IPS-20b (cell line): Measurements from ENCODE around the gene LRRN2.
"Not testable (repeated sequence)": the region's sequence is repeated elsewhere in the genome, so short reads cannot be mapped to it uniquely, and the experiment has no call there.

ENCODE experiments used
- H3K27ac ChIP-seq: one replicate; pipeline ENCODE4 v1.5.1; 2013; ENCODE audit warnings: low read length
- H3K27me3 ChIP-seq: 2 replicates; pipeline ENCODE4 v1.6.1; 2013; ENCODE audit warnings: mild to moderate bottlenecking, low read length, inconsistent platforms; ENCODE audit not compliant: insufficient read depth
- H3K36me3 ChIP-seq: 2 replicates; pipeline ENCODE4 v1.6.1; 2013; ENCODE audit warnings: low read depth, mild to moderate bottlenecking, inconsistent platforms, low read length, moderate library complexity; ENCODE audit not compliant: insufficient read depth
- H3K4me1 ChIP-seq: 2 replicates; pipeline ENCODE4 v1.6.1; 2013; ENCODE audit warnings: mild to moderate bottlenecking, control low read depth, inconsistent platforms, low read length, moderate library complexity; ENCODE audit not compliant: insufficient read depth
- H3K4me3 ChIP-seq: 2 replicates; pipeline ENCODE4 v1.5.1; 2013; ENCODE audit warnings: mild to moderate bottlenecking, low read length, inconsistent platforms
- H3K9ac ChIP-seq: 2 replicates; pipeline ENCODE4 v1.6.1; 2013; ENCODE audit warnings: low read depth, mild to moderate bottlenecking, inconsistent platforms, low read length, moderate library complexity
- H3K9me3 ChIP-seq: 2 replicates; pipeline ENCODE4 v1.6.1; 2013; ENCODE audit warnings: mild to moderate bottlenecking, low read depth, low read length, inconsistent platforms; ENCODE audit not compliant: insufficient read depth

Gene LRRN2

DNA sequence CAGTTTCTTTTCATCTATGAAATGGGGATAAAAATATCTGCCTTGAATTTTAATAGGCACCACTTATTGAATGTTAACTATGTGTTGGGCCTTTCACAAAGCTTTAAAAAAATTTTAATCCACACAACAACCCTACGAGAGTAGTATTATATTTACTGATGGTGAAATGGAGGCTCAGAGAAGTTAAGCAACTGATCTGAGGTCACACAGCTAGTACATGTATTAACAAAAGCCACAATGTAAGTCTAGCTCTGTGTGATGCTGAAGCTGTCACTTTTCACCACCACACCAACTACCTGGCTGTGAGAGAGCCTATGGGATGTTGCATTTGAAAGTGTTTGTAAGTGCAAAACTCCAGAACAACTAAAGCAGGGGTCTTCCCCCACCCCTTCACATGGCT lies 44.1 kb downstream of the LRRN2 start:
- Histone ChIP-seq H3K9ac (no peak overlapping the region), H3K9me3 (no peaks in the 10 kb centered on the region), H3K36me3 (no peaks in the 10 kb centered on the region), H3K27ac (no peak overlapping the region), H3K4me3 (no peak overlapping the region), H3K27me3 (no peaks in the 10 kb centered on the region), H3K4me1 (no peaks in the 10 kb centered on the region; the same call in 1 of the 2 replicates)

DNA sequence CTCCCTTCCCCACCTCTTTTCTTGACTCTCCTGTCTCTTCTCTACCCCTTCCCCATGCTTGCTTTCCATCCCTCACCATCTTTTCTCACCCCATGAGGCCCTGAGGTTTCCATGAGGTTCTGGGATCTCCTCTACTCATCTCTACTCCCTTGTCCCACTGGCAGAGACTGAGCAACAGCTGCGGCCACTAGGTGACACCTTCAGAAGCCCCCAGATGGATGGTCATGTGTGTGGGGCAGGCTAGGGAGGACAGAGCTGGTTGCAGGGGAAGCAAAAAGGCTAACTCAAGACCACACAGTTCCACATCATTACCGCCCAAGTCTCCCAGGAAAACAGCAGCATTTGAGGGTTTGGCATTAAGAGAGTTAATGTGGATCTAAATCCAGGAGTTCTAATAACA lies 45.0 kb downstream of the LRRN2 start:
- H3K4me3 ChIP-seq: no peak overlapping the region
- H3K27me3 ChIP-seq: no peaks in the 10 kb centered on the region
- no peak overlapping the region for H3K9ac ChIP-seq
- H3K4me1 ChIP-seq: no peaks in the 10 kb centered on the region; the same call in 1 of the 2 replicates
- no peaks in the 10 kb centered on the region for H3K36me3 ChIP-seq
- no peak overlapping the region for H3K27ac ChIP-seq
- H3K9me3 ChIP-seq: no peaks in the 10 kb centered on the region

DNA sequence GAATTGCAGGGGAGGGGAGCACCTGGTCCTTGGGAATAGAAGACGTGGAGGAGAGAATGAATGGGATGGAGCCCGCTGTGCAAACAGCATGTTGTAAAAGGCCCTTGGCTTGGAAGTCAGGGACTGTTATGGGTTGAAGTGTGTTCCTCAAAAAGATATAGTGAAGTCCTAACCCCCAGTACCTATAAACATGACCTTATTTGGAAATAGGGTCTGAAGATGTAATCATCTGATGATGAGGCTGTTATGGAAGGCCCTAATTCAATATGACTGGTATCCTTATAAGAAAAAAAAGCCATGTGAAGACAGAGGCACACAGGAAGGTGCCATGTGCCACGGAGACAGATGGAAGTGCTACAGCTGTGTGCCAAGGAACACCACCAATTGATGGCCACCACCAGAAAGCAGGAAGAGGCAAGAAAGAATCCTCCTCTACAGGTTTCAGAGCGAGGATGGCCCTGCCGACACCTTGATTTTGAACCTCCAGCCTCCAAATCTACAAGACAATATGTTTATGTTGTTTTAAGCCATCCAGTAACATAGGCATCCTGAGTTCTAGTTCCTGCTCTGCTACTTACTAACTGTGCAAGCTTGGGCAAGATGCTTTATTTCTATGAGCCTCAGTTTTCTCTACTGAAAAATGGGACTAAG lies 51.2 kb downstream of the LRRN2 start:
- H3K9me3 ChIP-seq: no peaks in the 10 kb centered on the region
- H3K27ac ChIP-seq: no peak overlapping the region
- no peaks in the 10 kb centered on the region for H3K27me3 ChIP-seq
- no peaks in the 10 kb centered on the region; the same call in 1 of the 2 replicates for H3K4me1 ChIP-seq
- no peak overlapping the region for H3K4me3 ChIP-seq
- H3K9ac ChIP-seq: no peak overlapping the region
- H3K36me3 ChIP-seq: no peaks in the 10 kb centered on the region

DNA sequence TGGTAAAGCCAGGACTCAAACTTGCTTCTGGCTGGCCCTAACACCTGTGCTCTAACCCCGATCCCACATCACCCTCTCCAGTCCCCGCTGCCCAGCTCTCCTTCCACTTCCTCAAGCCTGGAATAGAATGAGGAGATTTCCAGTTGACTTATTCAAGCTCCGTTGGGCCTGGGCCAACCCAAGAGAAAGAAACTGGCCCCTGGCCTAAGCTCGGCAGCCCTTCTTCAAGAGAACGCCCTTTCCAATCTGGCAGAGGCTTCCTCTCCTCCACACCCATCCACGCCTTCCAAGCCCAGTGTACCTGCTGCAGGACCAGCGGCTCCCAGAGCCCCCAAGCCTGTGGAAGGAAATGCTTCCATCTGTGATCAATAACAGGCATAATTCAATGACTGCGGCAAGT lies 51.9 kb downstream of the LRRN2 start:
- Histone ChIP-seq H3K4me3 (no peak overlapping the region), H3K27me3 (no peaks in the 10 kb centered on the region), H3K9me3 (no peaks in the 10 kb centered on the region), H3K4me1 (no peaks in the 10 kb centered on the region; the same call in 1 of the 2 replicates), H3K36me3 (no peaks in the 10 kb centered on the region), H3K27ac (no peak overlapping the region), H3K9ac (no peak overlapping the region)

DNA sequence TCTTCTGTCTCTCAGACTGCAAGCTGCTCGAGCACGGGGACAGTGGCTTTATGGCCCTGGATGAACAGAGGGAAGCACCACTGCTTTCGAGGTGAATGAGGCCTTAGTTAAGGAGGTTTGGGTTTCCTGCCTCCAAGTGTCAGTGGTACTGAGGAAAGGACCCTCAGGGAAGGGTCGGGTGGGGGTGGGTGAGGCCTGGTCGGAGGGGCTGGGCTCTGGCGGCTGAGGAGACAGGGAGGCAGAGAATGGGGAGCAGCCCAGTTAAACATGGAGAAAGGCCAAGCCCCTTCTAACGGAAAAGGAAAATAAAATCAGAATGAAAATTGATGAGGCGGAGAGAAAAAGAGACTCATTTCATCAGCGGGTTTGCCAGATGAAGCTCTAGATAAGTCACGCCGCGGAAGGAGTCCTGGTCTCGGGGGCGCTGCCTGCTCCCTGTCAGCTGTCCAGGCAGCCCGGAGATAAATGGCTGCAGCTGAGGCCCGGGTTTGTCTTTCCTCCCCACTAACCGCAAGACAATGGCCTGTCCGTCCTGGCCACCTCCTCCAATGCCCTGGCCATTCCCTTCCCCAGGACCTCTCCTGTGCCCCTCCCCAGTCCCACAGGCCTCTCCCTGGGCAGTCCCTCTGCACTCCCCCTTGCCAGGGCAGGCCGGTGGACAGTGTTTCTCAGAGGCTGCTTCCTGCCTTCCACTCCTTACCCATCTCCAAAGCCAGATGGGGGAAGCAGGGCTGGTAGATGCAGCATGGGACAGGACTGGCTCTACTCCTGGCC lies 55.2 kb downstream of the LRRN2 start:
- H3K36me3 ChIP-seq: no peaks in the 10 kb centered on the region
- no peaks in the 10 kb centered on the region for H3K9me3 ChIP-seq
- H3K27me3 ChIP-seq: no peaks in the 10 kb centered on the region
- no peak overlapping the region for H3K4me3 ChIP-seq
- H3K27ac ChIP-seq: no peak overlapping the region
- H3K9ac ChIP-seq: no peak overlapping the region
- no peaks in the 10 kb centered on the region for H3K4me1 ChIP-seq

DNA sequence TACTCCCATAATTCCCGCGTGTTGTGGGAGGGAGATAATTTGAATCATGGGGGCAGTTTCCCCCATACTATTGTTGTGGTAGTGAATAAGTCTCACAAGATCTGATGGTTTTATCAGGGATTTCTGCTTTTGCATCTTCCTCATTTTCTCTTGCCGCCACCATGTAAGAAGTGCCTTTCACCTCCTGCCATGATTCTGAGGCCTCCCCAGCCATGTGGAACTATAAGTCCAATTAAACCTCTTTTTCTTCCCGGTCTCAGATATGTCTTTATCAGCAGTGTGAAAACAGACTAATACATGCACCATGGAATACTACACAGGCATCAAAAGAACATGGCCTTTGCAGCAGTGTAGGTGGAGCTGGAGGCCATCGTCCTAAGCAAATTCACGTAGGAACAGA lies 56.1 kb downstream of the LRRN2 start:
- H3K36me3 ChIP-seq, H3K4me1 ChIP-seq, H3K27me3 ChIP-seq, H3K9ac ChIP-seq, H3K9me3 ChIP-seq, H3K27ac ChIP-seq, H3K4me3 ChIP-seq: not testable (repeated sequence)

DNA sequence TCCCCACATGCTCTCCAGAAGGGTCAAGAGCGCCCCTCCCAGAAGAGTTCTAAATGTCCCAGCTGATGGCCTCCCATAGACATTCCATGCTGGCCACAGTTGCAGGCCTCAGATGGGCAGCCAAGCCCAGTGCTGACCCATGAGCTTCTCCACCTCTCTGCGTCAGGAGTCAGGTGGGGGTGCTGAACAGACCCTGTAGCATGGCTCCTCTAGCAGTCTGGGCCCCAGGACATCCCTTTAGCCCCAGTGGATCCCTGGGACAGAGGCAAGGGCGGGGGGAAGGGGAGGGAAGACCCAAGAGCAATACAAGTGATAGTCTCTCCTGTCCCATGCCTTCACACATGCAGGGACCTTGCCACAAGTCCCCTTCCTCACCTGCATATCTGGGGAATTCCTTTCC lies 56.7 kb downstream of the LRRN2 start:
- H3K27me3 ChIP-seq: no peaks in the 10 kb centered on the region
- no peak overlapping the region for H3K9ac ChIP-seq
- H3K4me3 ChIP-seq: no peak overlapping the region
- no peaks in the 10 kb centered on the region for H3K36me3 ChIP-seq
- H3K9me3 ChIP-seq: no peaks in the 10 kb centered on the region
- no peak overlapping the region for H3K27ac ChIP-seq
- H3K4me1 ChIP-seq: peaks cover 5% of the 10 kb centered on the region; the same call in 1 of the 2 replicates

DNA sequence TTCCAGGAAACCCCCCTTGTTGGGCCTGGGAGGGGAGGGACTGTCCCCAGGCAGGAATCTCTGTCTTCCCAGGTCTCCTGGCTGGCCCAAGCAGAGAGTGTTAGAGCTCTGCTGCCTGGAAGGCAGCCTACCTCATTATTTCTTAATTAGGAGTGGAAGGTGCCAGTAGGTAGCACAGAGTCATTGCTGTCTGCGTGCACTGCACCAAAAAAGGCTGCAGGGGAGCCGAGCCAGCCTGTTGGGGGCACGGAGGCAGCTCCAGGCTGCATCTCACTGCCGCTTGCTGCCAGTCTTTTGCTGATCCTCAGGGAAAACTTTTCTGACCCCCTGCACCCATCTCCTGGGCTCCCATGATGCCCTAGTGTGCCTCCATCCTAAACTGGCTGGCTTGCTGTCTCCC lies 58.1 kb downstream of the LRRN2 start:
- no peaks in the 10 kb centered on the region for H3K27me3 ChIP-seq
- H3K4me3 ChIP-seq: no peak overlapping the region
- no peak overlapping the region for H3K27ac ChIP-seq
- no peaks in the 10 kb centered on the region for H3K36me3 ChIP-seq
- no peak overlapping the region for H3K9ac ChIP-seq
- H3K4me1 ChIP-seq: peaks cover 8% of the 10 kb centered on the region; the same call in 1 of the 2 replicates
- no peaks in the 10 kb centered on the region for H3K9me3 ChIP-seq

DNA sequence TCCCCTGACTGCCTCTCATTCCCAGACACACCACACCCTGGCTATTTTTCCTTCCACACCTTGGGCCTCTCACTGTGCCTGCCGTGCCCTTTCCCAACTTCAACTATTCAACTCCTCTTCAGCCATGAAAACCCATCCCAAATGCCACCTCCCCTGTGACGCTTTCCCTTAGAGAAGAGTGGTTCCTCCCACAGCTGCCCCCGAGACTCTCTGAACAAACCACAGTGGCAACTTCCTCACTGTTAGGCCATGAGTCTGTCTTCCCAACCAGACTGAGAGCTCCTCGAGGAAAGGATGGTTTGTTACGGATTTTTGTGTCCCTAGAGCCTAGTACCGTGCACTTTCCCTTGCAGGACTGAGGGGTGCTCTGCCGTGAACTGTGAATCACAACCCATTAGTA lies 59.2 kb downstream of the LRRN2 start:
- Histone ChIP-seq H3K4me3 (no peak overlapping the region), H3K9ac (no peak overlapping the region), H3K9me3 (no peaks in the 10 kb centered on the region), H3K27ac (no peak overlapping the region), H3K4me1 (peaks cover 8% of the 10 kb centered on the region; the same call in 1 of the 2 replicates), H3K27me3 (no peaks in the 10 kb centered on the region), H3K36me3 (no peaks in the 10 kb centered on the region)

DNA sequence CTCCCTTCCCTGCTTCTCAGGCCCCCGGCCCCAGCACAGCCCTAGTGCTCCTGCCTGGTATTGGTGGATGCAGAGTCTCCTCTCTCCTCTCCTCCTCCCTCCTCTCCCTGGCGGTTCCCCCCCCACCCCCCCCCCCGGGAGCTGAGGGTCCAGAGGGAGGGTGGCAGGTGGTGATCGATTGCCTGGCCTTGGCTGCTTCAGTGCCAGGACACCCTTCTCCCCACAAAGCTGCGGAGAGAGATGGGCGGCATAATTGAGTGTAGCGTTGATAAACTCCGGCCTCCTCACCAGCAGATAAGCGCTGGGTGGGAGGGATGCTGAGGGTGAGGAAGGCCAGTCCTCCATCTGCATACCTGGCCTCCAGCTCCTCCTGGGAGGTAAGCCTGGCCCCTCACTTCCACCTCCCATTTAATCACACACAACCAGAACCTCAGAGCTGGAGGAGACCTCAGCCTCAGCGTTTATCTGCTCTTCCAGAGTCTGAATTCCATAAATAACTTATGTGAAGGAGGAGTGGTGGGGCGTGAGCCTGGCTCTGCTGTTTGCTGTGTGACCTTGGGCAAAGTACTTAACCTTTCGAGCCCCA lies 60.8 kb downstream of the LRRN2 start:
- no peak overlapping the region for H3K9ac ChIP-seq
- H3K36me3 ChIP-seq: no peaks in the 10 kb centered on the region
- H3K9me3 ChIP-seq: no peaks in the 10 kb centered on the region
- H3K27me3 ChIP-seq: no peaks in the 10 kb centered on the region
- peaks cover 8% of the 10 kb centered on the region; the same call in 1 of the 2 replicates for H3K4me1 ChIP-seq
- H3K4me3 ChIP-seq: no peak overlapping the region
- no peak overlapping the region for H3K27ac ChIP-seq

DNA sequence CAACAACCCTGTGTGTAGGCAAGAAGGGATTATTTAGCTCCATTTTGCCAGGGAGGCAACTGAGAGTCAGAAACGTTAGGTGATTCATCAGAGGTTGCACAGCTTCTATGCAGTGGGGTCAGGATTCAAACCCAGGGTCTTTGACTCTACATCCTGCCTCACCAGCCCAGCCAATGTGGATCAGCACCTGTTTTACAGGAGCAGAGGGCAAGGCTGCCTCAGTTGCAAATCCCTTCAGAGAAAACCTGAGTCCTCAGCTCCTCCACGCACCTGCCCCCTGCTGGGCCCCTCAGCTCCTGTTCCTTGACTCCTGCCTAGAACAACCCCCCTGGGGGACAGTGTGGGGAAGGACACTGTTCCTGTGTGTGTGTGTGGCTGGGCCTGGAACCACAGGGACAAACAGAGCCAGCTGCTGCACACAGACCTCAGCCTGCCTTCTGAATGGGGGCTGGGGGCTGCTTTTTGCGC lies 61.6 kb downstream of the LRRN2 start:
- Histone ChIP-seq H3K36me3 (no peaks in the 10 kb centered on the region), H3K9me3 (no peaks in the 10 kb centered on the region), H3K27ac (no peak overlapping the region), H3K9ac (no peak overlapping the region), H3K4me3 (no peak overlapping the region), H3K27me3 (no peaks in the 10 kb centered on the region), H3K4me1 (peaks cover 8% of the 10 kb centered on the region; the same call in 1 of the 2 replicates)
